Measurements from ENCODE around the gene AGBL2. TPM values are rescaled to one million over a fixed set of nuclear protein-coding genes. Genes with fewer than 3 reads are reported as not detected.

AGBL2 gene
- total RNA-seq, 1 donor from 2014 or later, result 1.4 TPM

GRCh38 chr11:47725442-47726117 is 10.4 kb upstream of the AGBL2 start:
- Histone ChIP-seq H3K36me3 (ENCODE audit: insufficient read depth, low read length) (peaks cover 74% of the 10 kb centered on the region), H3K79me2 (ENCODE audit: insufficient read depth, low read length) (peaks cover 6% of the 10 kb centered on the region), H3K9ac (ENCODE audit: low read length) (no peak overlapping the region), H3K4me3 (ENCODE audit: insufficient read depth, low read depth, low read length) (no peak overlapping the region), H3K27ac (ENCODE audit: low read depth, low read length) (no peak overlapping the region), H4K20me1 (ENCODE audit: insufficient read depth, low read length) (peaks cover 40% of the 10 kb centered on the region), H2AFZ (ENCODE audit: low read depth, low read length) (no peak overlapping the region), H3K9me3 (ENCODE audit: insufficient read depth, low read depth, low read length) (no peaks in the 10 kb centered on the region), H3K4me2 (ENCODE audit: low read length) (no peak overlapping the region), H3K4me1 (ENCODE audit: insufficient read depth, low read length) (no peaks in the 10 kb centered on the region), H3K27me3 (ENCODE audit: insufficient read depth, low read length) (no peaks in the 10 kb centered on the region)
- no peak overlapping the region for H3K4me3 Mint-ChIP-seq (ENCODE audit: unreplicated experiment)
- no peaks in the 10 kb centered on the region for H3K9me3 Mint-ChIP-seq (ENCODE audit: unreplicated experiment)
- H3K27me3 Mint-ChIP-seq (ENCODE audit: low read depth, unreplicated experiment), result no peaks in the 10 kb centered on the region
- H3K4me1 Mint-ChIP-seq (ENCODE audit: low read depth, unreplicated experiment), result peaks cover 11% of the 10 kb centered on the region
- peaks cover 29% of the 10 kb centered on the region for H3K36me3 Mint-ChIP-seq (ENCODE audit: low read depth, unreplicated experiment)
- no peak for DNase-seq (ENCODE audit: low read depth)
- TF ChIP-seq EZH2 (IDR thresholded peaks at IDR 0.05; ENCODE audit: insufficient read depth, low read length), result no peak
- TF ChIP-seq, protein P1, sequence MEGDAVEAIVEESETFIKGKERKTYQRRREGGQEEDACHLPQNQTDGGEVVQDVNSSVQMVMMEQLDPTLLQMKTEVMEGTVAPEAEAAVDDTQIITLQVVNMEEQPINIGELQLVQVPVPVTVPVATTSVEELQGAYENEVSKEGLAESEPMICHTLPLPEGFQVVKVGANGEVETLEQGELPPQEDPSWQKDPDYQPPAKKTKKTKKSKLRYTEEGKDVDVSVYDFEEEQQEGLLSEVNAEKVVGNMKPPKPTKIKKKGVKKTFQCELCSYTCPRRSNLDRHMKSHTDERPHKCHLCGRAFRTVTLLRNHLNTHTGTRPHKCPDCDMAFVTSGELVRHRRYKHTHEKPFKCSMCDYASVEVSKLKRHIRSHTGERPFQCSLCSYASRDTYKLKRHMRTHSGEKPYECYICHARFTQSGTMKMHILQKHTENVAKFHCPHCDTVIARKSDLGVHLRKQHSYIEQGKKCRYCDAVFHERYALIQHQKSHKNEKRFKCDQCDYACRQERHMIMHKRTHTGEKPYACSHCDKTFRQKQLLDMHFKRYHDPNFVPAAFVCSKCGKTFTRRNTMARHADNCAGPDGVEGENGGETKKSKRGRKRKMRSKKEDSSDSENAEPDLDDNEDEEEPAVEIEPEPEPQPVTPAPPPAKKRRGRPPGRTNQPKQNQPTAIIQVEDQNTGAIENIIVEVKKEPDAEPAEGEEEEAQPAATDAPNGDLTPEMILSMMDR (IDR thresholded peaks at IDR 0.05; ENCODE audit: insufficient read depth, low read depth, low read length), result no peak
- no peak overlapping the region for H3K27ac Mint-ChIP-seq (ENCODE audit: unreplicated experiment)
- FAIRE-seq, result no peak

- Mint-ChIP-seq H3K36me3 (ENCODE audit: low read depth, unreplicated experiment) (peaks cover 24% of the 10 kb centered on the region), H3K4me1 (ENCODE audit: low read depth, unreplicated experiment) (peaks cover 10% of the 10 kb centered on the region), H3K4me3 (ENCODE audit: unreplicated experiment) (no peak overlapping the region), H3K27ac (ENCODE audit: unreplicated experiment) (peak overlapping the region; percentile 12), H3K9me3 (ENCODE audit: unreplicated experiment) (no peaks in the 10 kb centered on the region), H3K27me3 (ENCODE audit: low read depth, unreplicated experiment) (no peaks in the 10 kb centered on the region)
- no peak for TF ChIP-seq EZH2 (IDR thresholded peaks at IDR 0.05; ENCODE audit: insufficient read depth, low read length)
- TF ChIP-seq, protein P1 (IDR thresholded peaks at IDR 0.05; ENCODE audit: insufficient read depth, low read depth, low read length), result no peak
- H3K4me3 ChIP-seq (ENCODE audit: insufficient read depth, low read depth, low read length), result no peak overlapping the region
- DNase-seq (ENCODE audit: low read depth), result peak; percentile 43
- H4K20me1 ChIP-seq (ENCODE audit: insufficient read depth, low read length), result peaks cover 36% of the 10 kb centered on the region
- peaks cover 2% of the 10 kb centered on the region for H3K79me2 ChIP-seq (ENCODE audit: insufficient read depth, low read length)
- H2AFZ ChIP-seq (ENCODE audit: low read depth, low read length), result no peak overlapping the region
- peaks cover 72% of the 10 kb centered on the region for H3K36me3 ChIP-seq (ENCODE audit: insufficient read depth, low read length)
- H3K9ac ChIP-seq (ENCODE audit: low read length), result no peak overlapping the region
- no peaks in the 10 kb centered on the region for H3K4me1 ChIP-seq (ENCODE audit: insufficient read depth, low read length)
- no peaks in the 10 kb centered on the region for H3K27me3 ChIP-seq (ENCODE audit: insufficient read depth, low read length)
- H3K9me3 ChIP-seq (ENCODE audit: insufficient read depth, low read depth, low read length), result no peaks in the 10 kb centered on the region
- H3K27ac ChIP-seq (ENCODE audit: low read depth, low read length), result no peak overlapping the region
- no peak for FAIRE-seq
- H3K4me2 ChIP-seq (ENCODE audit: low read length), result no peak overlapping the region
Measured at GRCh38 chr11:47724041-47724729, 9.0 kb upstream of the AGBL2 start.

GRCh38 chr11:47723041-47723440 is 7.9 kb upstream of the AGBL2 start:
- Histone ChIP-seq H3K4me1 (ENCODE audit: insufficient read depth, low read length) (no peaks in the 10 kb centered on the region), H2AFZ (ENCODE audit: low read depth, low read length) (no peak overlapping the region), H3K36me3 (ENCODE audit: insufficient read depth, low read length) (peaks cover 76% of the 10 kb centered on the region), H3K9me3 (ENCODE audit: insufficient read depth, low read depth, low read length) (no peaks in the 10 kb centered on the region), H3K79me2 (ENCODE audit: insufficient read depth, low read length) (no peaks in the 10 kb centered on the region), H3K4me2 (ENCODE audit: low read length) (no peak overlapping the region), H3K27ac (ENCODE audit: low read depth, low read length) (no peak overlapping the region), H3K27me3 (ENCODE audit: insufficient read depth, low read length) (no peaks in the 10 kb centered on the region), H4K20me1 (ENCODE audit: insufficient read depth, low read length) (peaks cover 33% of the 10 kb centered on the region), H3K4me3 (ENCODE audit: insufficient read depth, low read depth, low read length) (no peak overlapping the region), H3K9ac (ENCODE audit: low read length) (no peak overlapping the region)
- FAIRE-seq, result no peak
- Mint-ChIP-seq H3K27me3 (ENCODE audit: low read depth, unreplicated experiment) (no peaks in the 10 kb centered on the region), H3K27ac (ENCODE audit: unreplicated experiment) (no peak overlapping the region), H3K9me3 (ENCODE audit: unreplicated experiment) (no peaks in the 10 kb centered on the region), H3K36me3 (ENCODE audit: low read depth, unreplicated experiment) (peaks cover 20% of the 10 kb centered on the region), H3K4me1 (ENCODE audit: low read depth, unreplicated experiment) (peaks cover 9% of the 10 kb centered on the region), H3K4me3 (ENCODE audit: unreplicated experiment) (no peak overlapping the region)
- no peak for DNase-seq (ENCODE audit: low read depth)
- TF ChIP-seq, protein P1 (IDR thresholded peaks at IDR 0.05; ENCODE audit: insufficient read depth, low read depth, low read length), result no peak
- no peak for TF ChIP-seq EZH2 (IDR thresholded peaks at IDR 0.05; ENCODE audit: insufficient read depth, low read length)

All from astrocyte (in vitro differentiated cells and primary cell).